SJSA1 (cell line): Measurements from ENCODE around the gene RAD51B. TPM values are rescaled to one million over a fixed set of nuclear protein-coding genes. Genes with fewer than 3 reads are reported as not detected.
A peak's percentile ranks its signal among the peaks of the same experiment; 100 is the strongest.

Experiments
- DNase-seq, 2 experiments: peaks; one replicate each; pipeline ENCODE4 v3.0.0-alpha.2; 2015 to 2020; ENCODE audit warnings: low spot score in 2 of 2, low read depth in 1 of 2
- H3K27ac ChIP-seq: fragments of 250-450 bp; sonication (Bioruptor Pico); 2 replicates; pipeline ENCODE4 v1.5.1; 2020; ENCODE audit warnings: mild to moderate bottlenecking, moderate library complexity
- H3K27me3 ChIP-seq: fragments of 250-450 bp; sonication (Bioruptor Pico); replicated peaks from 2 replicates; pipeline ENCODE4 v1.5.1; 2020; ENCODE audit warnings: mild to moderate bottlenecking, moderate library complexity
- H3K36me3 ChIP-seq: fragments of 250-450 bp; sonication (Bioruptor Pico); 2 replicates; pipeline ENCODE4 v1.5.1; 2020; ENCODE audit warnings: mild to moderate bottlenecking
- H3K4me1 ChIP-seq: fragments of 250-450 bp; sonication (Bioruptor Pico); replicated peaks from 2 replicates; pipeline ENCODE4 v1.6.1; 2021; ENCODE audit warnings: mild to moderate bottlenecking
- H3K4me3 ChIP-seq: fragments of 250-450 bp; sonication (Bioruptor Pico); 2 replicates; pipeline ENCODE4 v1.5.1; 2020; ENCODE audit warnings: mild to moderate bottlenecking
- H3K9me3 ChIP-seq: fragments of 250-450 bp; sonication (Bioruptor Pico); replicated peaks from 2 replicates; pipeline ENCODE4 v1.5.1; 2020; ENCODE audit warnings: mild to moderate bottlenecking
- total RNA-seq: library from RNA; depleted of rRNA; stranded (reverse); fragments of >200 nt; shearing (Covaris generic); gene quantifications from 2 replicates; pipeline ENCODE4 v1.2.3, GENCODE V29; 2014

RAD51B gene
- total RNA-seq, 1 experiment from 2014 or later, result 4.7 TPM

DNA sequence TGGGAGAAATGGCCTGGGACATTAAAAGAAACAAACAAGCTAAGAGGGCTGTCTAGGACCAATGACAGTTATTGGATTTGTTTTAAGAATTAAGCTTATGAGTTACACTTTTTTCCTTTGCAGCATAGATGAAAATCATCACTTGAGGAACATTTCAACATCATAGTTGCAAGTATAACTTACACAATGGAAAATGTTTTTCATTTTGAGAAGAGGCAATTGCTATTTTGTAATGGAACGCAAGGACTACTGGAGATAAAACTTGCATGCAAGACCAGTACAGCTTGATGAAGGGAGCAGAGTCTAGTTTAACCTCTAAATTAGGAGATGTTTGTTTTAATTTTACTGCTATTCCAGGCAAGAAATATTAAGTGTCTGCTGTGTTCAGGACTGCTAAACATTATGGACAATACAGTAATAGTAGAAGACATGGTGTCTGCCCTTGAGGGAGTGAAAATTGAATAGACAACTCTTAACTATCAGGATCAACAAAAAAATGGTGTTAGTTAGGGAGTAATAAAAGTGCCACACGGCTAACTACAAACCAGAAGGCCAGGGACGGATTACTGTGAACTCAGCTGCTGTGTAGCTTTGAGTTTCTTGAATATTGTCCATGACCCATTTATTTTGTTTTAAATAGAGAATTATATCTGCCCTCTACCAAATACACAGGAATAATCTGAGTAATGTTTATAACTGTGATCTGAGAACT is 374.5 kb downstream of the RAD51B start:
- no peak overlapping the region for H3K27ac ChIP-seq
- no peak for DNase-seq
- H3K27me3 ChIP-seq, result no peaks in the 10 kb centered on the region
- no peaks in the 10 kb centered on the region for H3K4me1 ChIP-seq
- H3K4me3 ChIP-seq, result no peak overlapping the region
- no peaks in the 10 kb centered on the region for H3K36me3 ChIP-seq
- H3K9me3 ChIP-seq, result no peaks in the 10 kb centered on the region

DNA sequence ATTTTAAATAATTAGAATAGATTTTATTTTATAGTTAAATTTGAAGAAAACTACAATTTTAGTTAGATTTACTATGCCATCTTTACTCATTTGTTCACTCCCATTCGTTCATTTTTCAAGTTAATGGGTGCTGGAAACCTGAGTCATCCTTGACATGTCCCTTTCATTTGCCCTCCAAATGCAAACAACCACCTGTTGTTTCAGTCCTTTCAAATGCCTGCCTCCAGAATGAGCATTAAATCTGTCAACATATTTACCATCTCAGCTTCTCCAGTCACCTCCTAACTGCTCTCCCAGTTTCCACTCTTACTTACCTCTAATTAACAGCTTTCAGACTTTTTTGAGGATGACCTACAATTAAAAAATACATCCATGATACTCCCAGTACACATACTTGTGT is 375.5 kb downstream of the RAD51B start:
- H3K27ac ChIP-seq, result no peak overlapping the region
- no peaks in the 10 kb centered on the region for H3K36me3 ChIP-seq
- H3K4me1 ChIP-seq, result no peaks in the 10 kb centered on the region; the same call in 1 of the 2 replicates
- H3K9me3 ChIP-seq, result no peaks in the 10 kb centered on the region
- H3K27me3 ChIP-seq, result no peaks in the 10 kb centered on the region
- no peak for DNase-seq
- no peak overlapping the region for H3K4me3 ChIP-seq

DNA sequence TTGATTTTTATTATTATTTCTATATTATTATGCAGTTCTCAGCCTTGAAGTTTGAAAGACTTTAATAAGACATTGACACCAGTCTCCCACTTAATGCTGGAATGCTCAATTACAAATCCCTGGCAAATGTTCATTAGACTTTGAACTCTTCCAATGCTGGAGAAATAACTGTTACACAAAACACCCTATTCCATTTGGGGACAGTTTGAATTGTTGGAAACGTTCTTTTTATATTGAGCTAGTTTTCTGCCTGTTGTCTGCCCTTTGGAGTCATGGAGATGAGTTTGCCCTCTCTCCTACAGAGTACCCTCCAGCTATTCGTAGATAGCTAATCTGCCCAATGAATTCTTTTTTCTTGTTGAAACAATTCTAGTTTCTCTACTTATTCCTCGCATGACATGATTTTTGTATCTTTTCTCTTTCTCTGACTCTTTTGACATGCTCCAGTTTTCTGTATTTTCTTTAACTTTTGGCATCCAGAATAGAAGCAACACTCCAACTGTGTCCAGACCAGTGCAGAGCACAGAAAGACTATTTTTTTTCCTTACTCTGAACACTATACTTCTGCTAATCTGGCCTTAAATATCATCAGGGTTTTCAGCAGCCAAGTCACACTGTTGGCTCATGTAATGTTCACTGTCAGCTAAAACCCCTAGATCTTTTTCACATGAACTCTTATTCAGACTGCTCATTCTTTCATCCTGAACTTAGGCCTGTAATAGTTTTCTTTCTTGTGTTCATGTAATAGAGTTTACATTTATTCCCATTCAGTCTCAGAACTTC is 379.3 kb downstream of the RAD51B start:
- Histone ChIP-seq H3K27ac (no peak overlapping the region), H3K4me3 (no peak overlapping the region), H3K27me3 (no peaks in the 10 kb centered on the region), H3K36me3 (no peaks in the 10 kb centered on the region), H3K4me1 (no peaks in the 10 kb centered on the region; the same call in 1 of the 2 replicates), H3K9me3 (no peaks in the 10 kb centered on the region)
- no peak for DNase-seq

DNA sequence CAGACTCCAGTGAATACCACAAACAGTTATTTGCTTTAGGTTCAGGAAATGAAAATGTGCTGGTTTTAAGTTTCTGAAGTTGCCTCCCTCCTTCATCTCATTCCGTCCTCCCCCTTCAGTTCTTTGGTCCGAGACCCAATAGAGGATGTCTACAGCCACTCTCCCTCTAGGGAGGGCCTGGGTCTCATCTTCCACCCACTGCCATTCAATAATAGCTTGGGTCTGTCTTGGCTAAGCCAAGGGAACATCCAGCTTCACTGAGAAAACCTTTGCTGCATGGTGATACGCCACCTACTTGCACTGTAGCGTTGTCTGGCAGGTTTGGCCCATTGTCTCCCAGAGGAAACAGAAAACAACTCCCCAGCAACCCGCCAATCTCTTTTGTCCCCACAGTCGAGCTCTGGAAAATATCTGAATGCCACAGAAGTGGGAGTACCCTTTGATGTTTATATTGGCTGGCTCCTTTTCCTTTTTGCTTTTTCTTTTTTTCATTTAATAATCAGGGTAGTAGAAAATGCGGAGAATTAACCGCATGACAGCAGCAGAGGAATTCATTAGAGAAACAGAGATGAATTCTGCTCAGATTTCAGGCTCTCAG is 380.1 kb downstream of the RAD51B start:
- Histone ChIP-seq H3K4me3 (no peak overlapping the region), H3K27me3 (no peaks in the 10 kb centered on the region), H3K4me1 (no peaks in the 10 kb centered on the region; the same call in 1 of the 2 replicates), H3K27ac (no peak overlapping the region), H3K9me3 (no peaks in the 10 kb centered on the region), H3K36me3 (no peaks in the 10 kb centered on the region)
- DNase-seq, result no peak

GRCh38 chr14:68203871-68204270 is 384.3 kb downstream of the RAD51B start:
- Histone ChIP-seq H3K27me3 (no peaks in the 10 kb centered on the region), H3K36me3 (no peaks in the 10 kb centered on the region), H3K4me1 (no peaks in the 10 kb centered on the region; the same call in 1 of the 2 replicates), H3K4me3 (no peak overlapping the region), H3K9me3 (no peaks in the 10 kb centered on the region), H3K27ac (no peak overlapping the region)
- DNase-seq, result no peak

DNA sequence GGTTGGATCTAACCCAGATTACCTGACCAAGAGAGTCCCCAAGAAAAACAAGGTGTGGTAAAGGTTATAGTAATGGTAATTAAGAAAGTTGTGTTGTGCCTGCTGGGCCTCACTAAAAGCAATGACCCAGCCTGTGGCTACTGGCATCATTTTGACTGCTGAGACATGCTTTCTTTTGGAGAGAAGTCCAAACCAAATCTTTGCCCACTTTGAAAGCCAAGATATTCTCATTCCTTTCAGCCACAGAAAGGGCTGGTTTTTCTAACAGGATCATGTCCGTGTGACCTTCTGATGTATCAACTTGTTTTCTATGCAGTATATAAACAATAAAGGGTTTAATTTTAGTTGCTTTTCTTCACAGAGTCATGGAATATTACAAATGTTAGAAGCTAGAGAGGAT is 388.6 kb downstream of the RAD51B start:
- H3K36me3 ChIP-seq, result no peaks in the 10 kb centered on the region
- no peak for DNase-seq
- H3K27me3 ChIP-seq, result no peaks in the 10 kb centered on the region
- H3K4me1 ChIP-seq, result peaks cover 26% of the 10 kb centered on the region
- no peaks in the 10 kb centered on the region for H3K9me3 ChIP-seq
- no peak overlapping the region for H3K27ac ChIP-seq
- no peak overlapping the region for H3K4me3 ChIP-seq

DNA sequence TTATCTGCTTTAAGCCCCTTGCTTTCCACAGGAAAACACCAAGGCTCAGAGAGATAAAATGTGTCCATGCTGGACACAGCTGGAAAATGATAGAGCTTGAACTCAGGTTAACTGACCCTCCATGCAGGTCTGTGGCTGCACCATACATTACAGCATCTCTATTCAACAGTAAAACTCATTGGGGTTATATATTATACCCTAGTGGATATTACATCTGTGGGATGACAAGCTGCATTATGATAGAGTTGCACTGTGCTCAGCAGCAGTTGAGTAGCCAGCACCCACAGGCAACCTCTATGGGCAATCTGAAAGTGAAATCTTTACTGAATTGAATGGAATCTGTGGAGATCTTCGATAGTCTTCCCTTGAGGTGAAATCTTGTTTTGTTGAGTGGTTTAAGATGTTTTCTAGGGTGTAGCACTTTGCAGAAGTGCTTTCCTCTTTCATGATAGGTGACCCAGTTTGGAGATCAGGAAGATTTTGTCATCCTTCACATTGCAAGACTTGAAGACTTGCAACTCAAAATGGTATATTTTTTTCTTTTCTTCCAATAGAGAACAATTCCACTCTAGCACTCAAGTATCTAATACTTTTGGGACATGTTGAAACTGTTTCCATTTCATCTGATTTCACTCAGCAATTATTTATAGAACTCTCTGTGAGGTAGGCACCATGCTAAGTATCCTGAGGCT is 389.2 kb downstream of the RAD51B start:
- no peak for DNase-seq
- Histone ChIP-seq H3K27ac (no peak overlapping the region), H3K9me3 (no peaks in the 10 kb centered on the region), H3K4me1 (peaks cover 26% of the 10 kb centered on the region), H3K4me3 (no peak overlapping the region), H3K36me3 (no peaks in the 10 kb centered on the region), H3K27me3 (no peaks in the 10 kb centered on the region)

- H3K36me3 ChIP-seq, result no peaks in the 10 kb centered on the region
- H3K4me3 ChIP-seq, result peak overlapping the region; percentile 17
- no peaks in the 10 kb centered on the region for H3K27me3 ChIP-seq
- H3K9me3 ChIP-seq, result no peaks in the 10 kb centered on the region
- peak; percentile 50 to 83 for DNase-seq
- peaks cover 26% of the 10 kb centered on the region for H3K4me1 ChIP-seq
- peak overlapping the region; percentile 82 for H3K27ac ChIP-seq
Observed at GRCh38 chr14:68210729-68211299, 391.2 kb downstream of the RAD51B start.

DNA sequence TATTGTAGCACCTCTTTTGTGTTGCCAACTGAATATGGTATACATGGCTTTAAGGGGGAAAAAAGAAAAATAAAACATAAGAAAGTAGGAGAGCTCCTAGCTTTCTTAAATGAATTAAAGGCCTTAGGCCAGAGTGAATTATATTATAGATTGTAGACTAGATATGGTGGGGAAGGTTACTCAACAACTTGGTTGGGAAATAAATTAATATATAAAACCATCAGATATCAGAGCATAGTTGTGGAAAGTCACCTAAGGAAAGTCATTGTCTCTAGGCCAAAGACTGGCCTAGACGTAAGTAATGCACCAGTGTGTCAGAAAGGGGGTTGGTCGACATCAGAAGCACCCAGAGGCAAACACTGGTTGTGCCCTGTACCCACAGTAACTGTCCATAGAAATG is 391.8 kb downstream of the RAD51B start:
- Histone ChIP-seq H3K4me3 (no peak overlapping the region), H3K27ac (peak overlapping the region; percentile 82), H3K36me3 (no peaks in the 10 kb centered on the region), H3K9me3 (no peaks in the 10 kb centered on the region), H3K27me3 (no peaks in the 10 kb centered on the region), H3K4me1 (peaks cover 26% of the 10 kb centered on the region)
- no peak for DNase-seq

DNA sequence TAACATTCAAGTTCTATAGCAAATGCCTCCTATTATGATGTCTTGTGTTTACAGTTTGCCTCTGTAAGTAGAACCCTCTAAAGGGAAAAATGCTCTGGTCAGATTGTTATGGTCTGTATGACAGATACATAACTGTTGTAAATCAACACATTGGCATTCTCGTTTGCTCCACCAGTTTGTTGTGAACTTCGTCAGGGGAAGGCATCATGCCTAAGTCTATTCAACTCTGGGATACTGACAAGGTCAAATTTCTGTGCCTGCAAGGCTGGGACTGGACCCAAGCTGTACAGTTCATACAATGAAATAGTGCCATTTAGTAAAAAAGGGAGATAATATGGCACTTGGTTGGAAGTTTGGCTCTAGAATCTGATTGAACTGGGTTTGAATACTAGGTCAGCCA is 392.3 kb downstream of the RAD51B start:
- no peak for DNase-seq
- no peak overlapping the region for H3K27ac ChIP-seq

DNA sequence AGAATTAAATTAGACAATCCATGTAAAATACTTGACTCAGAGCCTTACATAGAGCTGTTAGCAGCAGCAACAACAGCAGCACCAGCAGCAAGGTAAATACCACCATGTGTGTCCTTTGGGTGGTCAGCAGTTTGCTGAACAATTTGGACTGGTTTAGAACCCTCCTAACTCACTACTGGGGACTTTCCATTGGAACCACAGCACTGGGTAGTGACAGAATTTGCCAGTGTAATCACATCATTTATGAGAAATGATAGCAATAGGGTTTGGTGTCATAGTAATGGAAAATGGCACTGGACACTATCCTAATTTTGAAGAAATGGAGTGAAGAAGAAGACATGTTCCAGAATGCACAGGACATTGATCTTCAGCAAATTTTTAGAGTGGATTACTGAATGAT is 392.8 kb downstream of the RAD51B start:
- H3K27ac ChIP-seq, result no peak overlapping the region
- H3K27me3 ChIP-seq, result no peaks in the 10 kb centered on the region
- DNase-seq, result no peak
- H3K36me3 ChIP-seq, result no peaks in the 10 kb centered on the region
- H3K4me1 ChIP-seq, result peaks cover 26% of the 10 kb centered on the region
- H3K4me3 ChIP-seq, result no peak overlapping the region
- no peaks in the 10 kb centered on the region for H3K9me3 ChIP-seq

More for the DNA sequence above, 392.3 kb downstream of the RAD51B start:
- H3K27me3 ChIP-seq, result no peaks in the 10 kb centered on the region
- peaks cover 26% of the 10 kb centered on the region for H3K4me1 ChIP-seq
- H3K36me3 ChIP-seq, result no peaks in the 10 kb centered on the region
- no peaks in the 10 kb centered on the region for H3K9me3 ChIP-seq
- H3K4me3 ChIP-seq, result no peak overlapping the region

- H3K27me3 ChIP-seq, result no peaks in the 10 kb centered on the region
- no peak for DNase-seq
- H3K27ac ChIP-seq, result no peak overlapping the region
- no peaks in the 10 kb centered on the region for H3K36me3 ChIP-seq
- peaks cover 24% of the 10 kb centered on the region for H3K4me1 ChIP-seq
- H3K9me3 ChIP-seq, result no peaks in the 10 kb centered on the region
- H3K4me3 ChIP-seq, result no peak overlapping the region
Observed at GRCh38 chr14:68214431-68214830, 394.9 kb downstream of the RAD51B start.

DNA sequence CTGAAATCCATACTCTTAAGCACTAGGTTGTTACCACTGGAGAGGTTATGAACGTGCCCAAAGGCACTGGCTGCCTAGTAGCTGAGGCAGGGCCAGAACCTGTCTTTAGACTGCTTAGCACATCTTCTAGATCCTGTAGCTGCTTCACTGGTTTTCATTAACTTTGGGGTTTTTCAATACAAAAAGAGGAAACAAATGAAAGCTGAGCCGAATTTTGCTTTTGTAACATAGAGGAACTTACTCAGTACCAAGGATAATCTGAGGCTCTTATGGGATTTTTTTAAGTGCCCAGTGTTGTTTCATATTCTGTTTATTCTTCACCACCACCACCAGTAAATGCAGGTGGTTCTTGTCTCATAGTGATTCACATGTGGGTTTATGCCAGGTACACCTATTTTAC is 396.1 kb downstream of the RAD51B start:
- Histone ChIP-seq H3K4me1 (peaks cover 12% of the 10 kb centered on the region), H3K4me3 (no peak overlapping the region), H3K9me3 (no peaks in the 10 kb centered on the region), H3K27ac (no peak overlapping the region), H3K27me3 (no peaks in the 10 kb centered on the region), H3K36me3 (no peaks in the 10 kb centered on the region)
- no peak for DNase-seq
